GM21526 (cell line): ENCODE data around the gene CAT.
"Not testable (repeated sequence)": the region's sequence is repeated elsewhere in the genome, so short reads cannot be mapped to it uniquely, and the experiment has no call there.

ENCODE experiments used
- ATAC-seq: cut with Tn5 transposase; IDR thresholded peaks from one replicate; pipeline ENCODE4 v1.9.1; 2021; ENCODE audit warnings: moderate library complexity; ENCODE audit not compliant: unreplicated experiment, low FRiP score

Gene CAT

GRCh38 chr11:34424826-34425225 lies 13.9 kb upstream of the CAT start:
- ATAC-seq: not testable (repeated sequence)

- ATAC-seq: no peak
These were observed 13.4 kb upstream of the CAT start for GRCh38 chr11:34425360-34425759.

GRCh38 chr11:34425867-34426266 lies 12.9 kb upstream of the CAT start:
- ATAC-seq: no peak

- ATAC-seq: no peak
These were observed 12.0 kb upstream of the CAT start for GRCh38 chr11:34426766-34427185.

- ATAC-seq: no peak
These were observed 11.4 kb upstream of the CAT start for GRCh38 chr11:34427186-34427805.

- ATAC-seq: no peak
These were observed 6.8 kb upstream of the CAT start for GRCh38 chr11:34431979-34432378.

GRCh38 chr11:34432822-34433221 lies 5.9 kb upstream of the CAT start:
- ATAC-seq: no peak

- ATAC-seq: no peak
These were observed 4.8 kb upstream of the CAT start for GRCh38 chr11:34433899-34434298.

GRCh38 chr11:34437224-34438125 lies 1.3 kb upstream of the CAT start:
- ATAC-seq: no peak

- ATAC-seq: no peak
These were observed 970 bp downstream of the CAT start for GRCh38 chr11:34439610-34440198.

GRCh38 chr11:34441814-34442213 lies 3.1 kb downstream of the CAT start:
- ATAC-seq: no peak

GRCh38 chr11:34443136-34443535 lies 4.4 kb downstream of the CAT start:
- ATAC-seq: no peak

GRCh38 chr11:34444428-34444827 lies 5.7 kb downstream of the CAT start:
- ATAC-seq: no peak

- no peak for ATAC-seq
These were observed 7.2 kb downstream of the CAT start for GRCh38 chr11:34445956-34446355.

GRCh38 chr11:34446386-34446785 lies 7.7 kb downstream of the CAT start:
- ATAC-seq: no peak

- ATAC-seq: no peak
These were observed 8.3 kb downstream of the CAT start for GRCh38 chr11:34447044-34447443.

GRCh38 chr11:34448223-34448994 lies 9.7 kb downstream of the CAT start:
- no peak for ATAC-seq

- ATAC-seq: no peak
These were observed 10.3 kb downstream of the CAT start for GRCh38 chr11:34449013-34449412.

GRCh38 chr11:34451053-34451452 lies 12.3 kb downstream of the CAT start:
- no peak for ATAC-seq

- ATAC-seq: no peak
These were observed 15.7 kb downstream of the CAT start for GRCh38 chr11:34454308-34455032.
